Adipose tissue (tissue), 3 donors: ENCODE results near the gene SYCP2. TPM values are rescaled to one million over a fixed set of nuclear protein-coding genes. Genes with fewer than 3 reads are reported as not detected.
"Not testable (repeated sequence)": the region's sequence is repeated elsewhere in the genome, so short reads cannot be mapped to it uniquely, and the experiment has no call there.

Source experiments
- H3K27ac ChIP-seq: one replicate; pipeline ENCODE4 v1.5.1; 2013; ENCODE audit warnings: low read depth, low read length
- WGBS, 3 donors: extraction: QIAGEN DNeasy Blood & Tissue Kit; methylation state at CpG; one replicate each; pipeline ENCODE4 v1.1.7; 2013; 5-methylcytosine and 5-hydroxymethylcytosine counted together
- polyA plus RNA-seq, 3 donors: library from polyadenylated mRNA; stranded (reverse); fragments of 200-250 nt; gene quantifications; one replicate each; pipeline ENCODE4 v1.2.3, GENCODE V29; 2013
- donor health status: healthy with polysubstance abuse.
- donor health status: Bipolar disorder and iron deficiency.
- donor health status: healthy.

SYCP2 gene
- polyA plus RNA-seq, result 1 to 10 TPM; 1.0 to 8.1 (median 1.2) TPM

- 29 to 31% (median 30%) methylated on average over 63 to 64 of the region's 65 CpGs for WGBS, 3 donors
- no peak within 1 kb of the TSS for H3K27ac ChIP-seq
These were observed at the start of gene SYCP2 for GRCh38 chr20:59933296-59933848. SYCP2 (minus strand) TSS chr20:59933637; CDS start chr20:59922413, 11,224 bp downstream.

GRCh38 chr20:59983076-59983475 lies 49.6 kb upstream of the SYCP2 start:
- 87 to 90% (median 87%) methylated on average over 9 of the region's 9 CpGs for WGBS, 3 donors
- no peak overlapping the region for H3K27ac ChIP-seq

- 91 to 93% (median 91%) methylated on average over 9 of the region's 9 CpGs for WGBS, 3 donors
- H3K27ac ChIP-seq, result no peak overlapping the region
These were observed 43.6 kb upstream of the SYCP2 start for GRCh38 chr20:59977086-59977485.

- no peak overlapping the region for H3K27ac ChIP-seq
- WGBS, 3 donors, result 71 to 87% (median 86%) methylated on average over 6 of the region's 6 CpGs
These were observed 42.8 kb upstream of the SYCP2 start for GRCh38 chr20:59976156-59976782.

GRCh38 chr20:59972037-59972801 lies 38.8 kb upstream of the SYCP2 start:
- H3K27ac ChIP-seq, result no peak overlapping the region
- 59 to 84% (median 62%) methylated on average over 12 of the region's 12 CpGs for WGBS, 3 donors

GRCh38 chr20:59971428-59971827 lies 38.0 kb upstream of the SYCP2 start:
- no peak overlapping the region for H3K27ac ChIP-seq
- 83 to 98% (median 87%) methylated on average over 1 of the region's 1 CpG for WGBS, 3 donors

GRCh38 chr20:59966428-59966827 lies 33.0 kb upstream of the SYCP2 start:
- H3K27ac ChIP-seq, result no peak overlapping the region
- 81 to 92% (median 89%) methylated on average over 3 of the region's 3 CpGs for WGBS, 3 donors

GRCh38 chr20:59962155-59962554 lies 28.7 kb upstream of the SYCP2 start:
- no peak overlapping the region for H3K27ac ChIP-seq
- 85 to 94% (median 87%) methylated on average over 6 of the region's 6 CpGs for WGBS, 3 donors

- 67 to 70% (median 69%) methylated on average over 2 of the region's 2 CpGs for WGBS, 3 donors
- H3K27ac ChIP-seq, result no peak overlapping the region
These were observed 28.0 kb upstream of the SYCP2 start for GRCh38 chr20:59961423-59961822.

- WGBS, 3 donors, result 83 to 94% (median 93%) methylated on average over 4 of the region's 4 CpGs
- no peak overlapping the region for H3K27ac ChIP-seq
These were observed 25.2 kb upstream of the SYCP2 start for GRCh38 chr20:59958626-59959025.

GRCh38 chr20:59958123-59958522 lies 24.7 kb upstream of the SYCP2 start, which contains the start of gene CDH26:
CDH26 (plus strand) TSS chr20:59958423; CDS start chr20:59958727, 304 bp downstream.
- 81 to 87% (median 85%) methylated on average over 5 of the region's 5 CpGs for WGBS, 3 donors
- H3K27ac ChIP-seq, result no peak within 1 kb of the TSS

- H3K27ac ChIP-seq, result not testable (repeated sequence)
These were observed 24.1 kb upstream of the SYCP2 start for GRCh38 chr20:59957568-59957967.

GRCh38 chr20:59955131-59955796 lies 21.8 kb upstream of the SYCP2 start:
- 79 to 85% (median 81%) methylated on average over 8 of the region's 8 CpGs for WGBS, 3 donors
- H3K27ac ChIP-seq, result no peak overlapping the region

GRCh38 chr20:59954718-59955117 lies 21.3 kb upstream of the SYCP2 start:
- WGBS, 3 donors, result 93 to 98% (median 96%) methylated on average over 4 of the region's 4 CpGs
- H3K27ac ChIP-seq, result no peak overlapping the region

- H3K27ac ChIP-seq, result no peak overlapping the region
- WGBS, 3 donors, result 94 to 96% (median 96%) methylated on average over 6 of the region's 6 CpGs
These were observed 16.5 kb upstream of the SYCP2 start for GRCh38 chr20:59949911-59950310.

- WGBS, 3 donors, result 34 to 46% (median 36%) methylated on average over 7 of the region's 7 CpGs
These were observed 15.6 kb upstream of the SYCP2 start for GRCh38 chr20:59948828-59949720.

GRCh38 chr20:59948212-59948611 lies 14.8 kb upstream of the SYCP2 start:
- 43 to 58% (median 57%) methylated on average over 1 of the region's 1 CpG for WGBS, 3 donors
- no peak overlapping the region for H3K27ac ChIP-seq

More at GRCh38 chr20:59948828-59949720, 15.6 kb upstream of the SYCP2 start:
- no peak overlapping the region for H3K27ac ChIP-seq

- 72 to 95% (median 73%) methylated on average over 8 of the region's 8 CpGs for WGBS, 3 donors
- no peak overlapping the region for H3K27ac ChIP-seq
These were observed 13.9 kb upstream of the SYCP2 start for GRCh38 chr20:59947376-59947775.
